Measurements from ENCODE around the gene SFMBT2. TPM values are rescaled to one million over a fixed set of nuclear protein-coding genes. Genes with fewer than 3 reads are reported as not detected.

SFMBT2 gene
- total and polyA plus RNA-seq, 2 of the 13 experiments (the other 11 are each of a cell fraction or from before 2014, with no cell fraction given), result 0.01 to 0.02 TPM

DNA sequence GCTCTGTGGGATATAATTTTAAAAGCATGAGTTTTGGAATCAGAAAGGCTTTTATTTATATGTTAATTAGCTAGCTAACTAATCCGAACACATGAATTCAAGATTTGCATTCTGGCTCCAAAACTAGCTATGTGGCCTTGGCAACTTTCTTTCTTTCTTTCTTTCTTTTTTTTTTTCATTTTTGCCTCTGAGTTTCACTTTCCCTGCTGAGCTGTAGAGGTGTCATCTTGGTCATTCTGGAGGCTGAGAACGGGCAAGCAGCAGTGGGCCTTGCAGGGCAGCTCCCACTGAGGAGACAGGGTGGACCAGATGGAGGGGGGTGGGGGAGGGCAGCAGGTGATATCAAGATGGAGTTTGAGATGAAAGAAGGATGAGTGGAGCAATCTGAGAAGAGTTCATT lies 24.8 kb upstream of the SFMBT2 start:
- no peak overlapping the region for H3K4me3 ChIP-seq (replicated peaks in 1 of 3; ENCODE audit: insufficient read depth in 1 of 3, low read depth in 2 of 3, low read length in 3 of 3)
- H3K9me3 ChIP-seq (ENCODE audit: low read length), result no peaks in the 10 kb centered on the region
- no peaks in the 10 kb centered on the region for H3K36me3 ChIP-seq (replicated peaks in 1 of 2; ENCODE audit: control insufficient read depth in 1 of 2, insufficient read depth in 2 of 2, low read length in 2 of 2)
- FAIRE-seq (no peak), ATAC-seq (no peak), DNase-seq (ENCODE audit: low spot score) (no peak)
- CTCF ChIA-PET (ENCODE audit: low intra/inter-chr PET ratio, low total read pairs), result no interaction called here
- no peaks in the 10 kb centered on the region for H4K20me1 ChIP-seq (ENCODE audit: insufficient read depth, low read length)
- H3K27me3 ChIP-seq (ENCODE audit: control insufficient read depth in 1 of 2, insufficient read depth in 2 of 2, low read length in 2 of 2), result peaks cover 1 to 23% of the 10 kb centered on the region in 2 experiments; a peak in 3 of 5 replicates
- intact Hi-C loops (cut with micrococcal nuclease; ENCODE audit: unreplicated experiment) (no loop called here), in situ Hi-C loops (cut with HindIII; ENCODE audit: extremely low pct_ligation_motif_present, low pct_unique_long_range_greater_than_20kb) (no loop called here)
- no peak overlapping the region for H2AFZ ChIP-seq (ENCODE audit: low read length)
- H3K27ac ChIP-seq (ENCODE audit: extremely low read length, insufficient read depth, low read length), result no peak overlapping the region
- H3K4me1 ChIP-seq (ENCODE audit: insufficient read depth, low read length), result no peaks in the 10 kb centered on the region
- H3K4me2 ChIP-seq (ENCODE audit: low read depth, low read length), result no peak overlapping the region
- BruUV-seq (replicated peaks), result no TSS peak
- no peaks in the 10 kb centered on the region for H3K79me2 ChIP-seq (ENCODE audit: insufficient read depth, low read length)
- 16% methylated on average over 2 of the region's 2 CpGs for WGBS (ENCODE audit: low lambda C conversion rate)
- POLR2A ChIA-PET, result no interaction called here
- H3K9ac ChIP-seq (ENCODE audit: insufficient read depth, low read depth, low read length), result no peak overlapping the region
- TF ChIP-seq SOX5 (CRISPR knock-in tag; IDR thresholded peaks at IDR 0.05; ENCODE audit: borderline replicate concordance) (no peak), NPAS2 (CRISPR knock-in tag; IDR thresholded peaks at IDR 0.05; ENCODE audit: borderline replicate concordance) (no peak), BCLAF1 (IDR thresholded peaks at IDR 0.05) (no peak), ZNF737 (CRISPR knock-in tag; IDR thresholded peaks at IDR 0.05; ENCODE audit: borderline replicate concordance) (no peak), HNF1B (CRISPR knock-in tag; IDR thresholded peaks at IDR 0.05) (no peak), ZMYM3 (CRISPR knock-in tag; IDR thresholded peaks at IDR 0.05) (no peak), ZBTB37 (CRISPR knock-in tag; IDR thresholded peaks at IDR 0.05) (no peak), ZBTB38 (CRISPR knock-in tag; IDR thresholded peaks at IDR 0.05) (no peak), ZNF460 (CRISPR knock-in tag; IDR thresholded peaks at IDR 0.05; ENCODE audit: borderline replicate concordance) (no peak), NFE2L2 (IDR thresholded peaks at IDR 0.05; ENCODE audit: low read length) (no peak)
- TF ChIP-seq, protein P1, sequence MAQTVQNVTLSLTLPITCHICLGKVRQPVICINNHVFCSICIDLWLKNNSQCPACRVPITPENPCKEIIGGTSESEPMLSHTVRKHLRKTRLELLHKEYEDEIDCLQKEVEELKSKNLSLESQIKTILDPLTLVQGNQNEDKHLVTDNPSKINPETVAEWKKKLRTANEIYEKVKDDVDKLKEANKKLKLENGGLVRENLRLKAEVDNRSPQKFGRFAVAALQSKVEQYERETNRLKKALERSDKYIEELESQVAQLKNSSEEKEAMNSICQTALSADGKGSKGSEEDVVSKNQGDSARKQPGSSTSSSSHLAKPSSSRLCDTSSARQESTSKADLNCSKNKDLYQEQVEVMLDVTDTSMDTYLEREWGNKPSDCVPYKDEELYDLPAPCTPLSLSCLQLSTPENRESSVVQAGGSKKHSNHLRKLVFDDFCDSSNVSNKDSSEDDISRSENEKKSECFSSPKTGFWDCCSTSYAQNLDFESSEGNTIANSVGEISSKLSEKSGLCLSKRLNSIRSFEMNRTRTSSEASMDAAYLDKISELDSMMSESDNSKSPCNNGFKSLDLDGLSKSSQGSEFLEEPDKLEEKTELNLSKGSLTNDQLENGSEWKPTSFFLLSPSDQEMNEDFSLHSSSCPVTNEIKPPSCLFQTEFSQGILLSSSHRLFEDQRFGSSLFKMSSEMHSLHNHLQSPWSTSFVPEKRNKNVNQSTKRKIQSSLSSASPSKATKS (CRISPR knock-in tag; IDR thresholded peaks at IDR 0.05), result no peak
- TF ChIP-seq, protein P2, sequence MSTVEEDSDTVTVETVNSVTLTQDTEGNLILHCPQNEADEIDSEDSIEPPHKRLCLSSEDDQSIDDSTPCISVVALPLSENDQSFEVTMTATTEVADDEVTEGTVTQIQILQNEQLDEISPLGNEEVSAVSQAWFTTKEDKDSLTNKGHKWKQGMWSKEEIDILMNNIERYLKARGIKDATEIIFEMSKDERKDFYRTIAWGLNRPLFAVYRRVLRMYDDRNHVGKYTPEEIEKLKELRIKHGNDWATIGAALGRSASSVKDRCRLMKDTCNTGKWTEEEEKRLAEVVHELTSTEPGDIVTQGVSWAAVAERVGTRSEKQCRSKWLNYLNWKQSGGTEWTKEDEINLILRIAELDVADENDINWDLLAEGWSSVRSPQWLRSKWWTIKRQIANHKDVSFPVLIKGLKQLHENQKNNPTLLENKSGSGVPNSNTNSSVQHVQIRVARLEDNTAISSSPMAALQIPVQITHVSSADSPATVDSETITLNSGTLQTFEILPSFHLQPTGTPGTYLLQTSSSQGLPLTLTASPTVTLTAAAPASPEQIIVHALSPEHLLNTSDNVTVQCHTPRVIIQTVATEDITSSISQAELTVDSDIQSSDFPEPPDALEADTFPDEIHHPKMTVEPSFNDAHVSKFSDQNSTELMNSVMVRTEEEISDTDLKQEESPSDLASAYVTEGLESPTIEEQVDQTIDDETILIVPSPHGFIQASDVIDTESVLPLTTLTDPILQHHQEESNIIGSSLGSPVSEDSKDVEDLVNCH (CRISPR knock-in tag; IDR thresholded peaks at IDR 0.05), result no peak

Measured in HepG2 (cell line).